HepG2 (cell line): ENCODE data around the gene UBE2Q2. TPM values are rescaled to one million over a fixed set of nuclear protein-coding genes. Genes with fewer than 3 reads are reported as not detected.

Source experiments
- ATAC-seq: fragments of 200-7000 bp; cut with Tn5 transposase; 3 replicates; pipeline ENCODE4 v1.9.1; 2020; ENCODE audit warnings: mild to moderate bottlenecking, moderate library complexity
- Bru-seq: library from RNA; stranded (reverse); fragments of 400-500 nt; gene quantifications from one replicate; lab custom pipeline; 2021; lab: Mats Ljungman, UMichigan
- BruChase-seq, 2 experiments: library from RNA; stranded (reverse); fragments of 400-500 nt; gene quantifications; one replicate each; lab custom pipeline; 2021; lab: Mats Ljungman, UMichigan
- BruUV-seq: library from RNA; stranded (reverse); fragments of 400-500 nt; replicated peaks from 2 replicates; lab custom pipeline; 2021; lab: Mats Ljungman, UMichigan
- CTCF ChIA-PET: fragments of 300-600 bp; formaldehyde crosslinking; extraction: SDS; loops from one replicate; lab custom pipeline; 2021; ENCODE audit warnings: low total read pairs, inconsistent platforms, low intra/inter-chr PET ratio; lab: Yijun Ruan, JAX
- POLR2A ChIA-PET: fragments of 350-600 bp; sonication (Branson Sonifier 250); formaldehyde crosslinking; loops from one replicate; lab custom pipeline; 2020; ENCODE audit warnings: antibody characterized with exemption, inconsistent platforms; lab: Yijun Ruan, JAX
- DNase-seq: peaks from one replicate; pipeline ENCODE4 v3.0.0-alpha.2; 2015; ENCODE audit warnings: low spot score
- FAIRE-seq: peaks from 3 replicates; lab custom pipeline; 2011; peaks lifted over from hg19 to GRCh38; lab: Jason Lieb, UNC
- H2AFZ ChIP-seq: one replicate; pipeline ENCODE4 v1.6.1; 2011; ENCODE audit warnings: low read length, inconsistent platforms
- H3K27ac ChIP-seq: fragments of 300-600 bp; 3 replicates; pipeline ENCODE4 v1.8.0; 2011; ENCODE audit warnings: mixed run types, mild to moderate bottlenecking, mixed read lengths, low read length, inconsistent platforms; ENCODE audit not compliant: insufficient read depth; ENCODE audit errors: extremely low read length
- H3K27me3 ChIP-seq, 2 experiments: fragments of 200-600 bp in 1 of 2; 2 replicates in 1 of 2; 3 replicates in 1 of 2; pipeline versions ENCODE4 v1.6.0 to v1.8.0; 2011; ENCODE audit warnings: low read length in 2 of 2, mild to moderate bottlenecking in 2 of 2, moderate library complexity in 2 of 2, inconsistent platforms in 1 of 2; ENCODE audit not compliant: insufficient read depth in 2 of 2, control insufficient read depth in 1 of 2
- H3K36me3 ChIP-seq, 2 experiments: fragments of 200-600 bp in 1 of 2; replicated peaks in 1 of 2; 2 replicates in 1 of 2; 3 replicates in 1 of 2; pipeline versions ENCODE4 v1.5.1 to v1.8.0; 2011; ENCODE audit warnings: low read length in 2 of 2, inconsistent platforms in 1 of 2; ENCODE audit not compliant: insufficient read depth in 2 of 2, control insufficient read depth in 1 of 2
- H3K4me1 ChIP-seq: 2 replicates; pipeline ENCODE4 v1.5.1; 2012; ENCODE audit warnings: low read length, inconsistent platforms; ENCODE audit not compliant: insufficient read depth
- H3K4me2 ChIP-seq: 2 replicates; pipeline ENCODE4 v1.6.0; 2011; ENCODE audit warnings: low read depth, low read length, inconsistent platforms
- H3K4me3 ChIP-seq, 3 experiments: fragments of 200-600 bp in 1 of 3; sonication (generic), shearing (Covaris generic) in 1 of 3; replicated peaks in 1 of 3; 2 replicates each; pipeline ENCODE4 v1.5.1; 2011 to 2016; ENCODE audit warnings: low read length in 3 of 3, inconsistent platforms in 2 of 3, low read depth in 2 of 3, mild to moderate bottlenecking in 2 of 3, control low read depth in 1 of 3, mixed read lengths in 1 of 3; ENCODE audit not compliant: insufficient read depth in 1 of 3
- H3K79me2 ChIP-seq: one replicate; pipeline ENCODE4 v1.6.1; 2011; ENCODE audit warnings: low read length, inconsistent platforms; ENCODE audit not compliant: insufficient read depth
- H3K9ac ChIP-seq: 2 replicates; pipeline ENCODE4 v1.6.0; 2011; ENCODE audit warnings: mild to moderate bottlenecking, low read depth, low read length, inconsistent platforms; ENCODE audit not compliant: insufficient read depth
- H3K9me3 ChIP-seq: 2 replicates; pipeline ENCODE4 v1.5.1; 2012; ENCODE audit warnings: mild to moderate bottlenecking, low read length
- H4K20me1 ChIP-seq: 2 replicates; pipeline ENCODE4 v1.6.0; 2011; ENCODE audit warnings: inconsistent platforms, mild to moderate bottlenecking, low read length, moderate library complexity; ENCODE audit not compliant: insufficient read depth
- CBFB ChIP-seq: sonication (generic); formaldehyde crosslinking; IDR thresholded peaks from 2 replicates; pipeline ENCODE4 v1.4.0; 2020; ENCODE audit warnings: missing genetic modification reagents
- EP300 ChIP-seq, 3 experiments: sonication (generic) in 1 of 3; formaldehyde crosslinking in 1 of 3; IDR thresholded peaks; 2 replicates each; pipeline versions ENCODE4 v1.5.1 to v1.6.1; 2011 to 2020; ENCODE audit warnings: low read depth in 2 of 3, low read length in 2 of 3, borderline replicate concordance in 1 of 3, improper control_type of control experiment in 1 of 3, mild to moderate bottlenecking in 1 of 3, missing genetic modification reagents in 1 of 3, moderate library complexity in 1 of 3
- NCOR1 ChIP-seq: fragments of 200-600 bp; sonication (generic); IDR thresholded peaks from 2 replicates; pipeline ENCODE4 v1.7.0; 2017; ENCODE audit warnings: antibody characterized with exemption, low read length, borderline replicate concordance
- NFE2L1 ChIP-seq: sonication (generic); formaldehyde crosslinking; IDR thresholded peaks from 2 replicates; pipeline ENCODE4 v1.4.0; 2020; ENCODE audit warnings: missing genetic modification reagents, mild to moderate bottlenecking, borderline replicate concordance
- PTBP1 ChIP-seq: fragments of 200-400 bp; formaldehyde crosslinking; IDR thresholded peaks from 2 replicates; pipeline ENCODE4 v1.6.1; 2018; ENCODE audit warnings: low read length, low read depth; ENCODE audit not compliant: poor library complexity, severe bottlenecking
- RBFOX2 ChIP-seq: fragments of 200-400 bp; formaldehyde crosslinking; IDR thresholded peaks from 2 replicates; pipeline ENCODE4 v1.6.1; 2017; ENCODE audit warnings: low read depth, mild to moderate bottlenecking, low read length
- SCMH1 ChIP-seq: sonication (generic); formaldehyde crosslinking; IDR thresholded peaks from 2 replicates; pipeline ENCODE4 v1.9.0; 2021; ENCODE audit warnings: missing genetic modification reagents, mild to moderate bottlenecking, borderline replicate concordance
- ZBTB2 ChIP-seq: sonication (generic); formaldehyde crosslinking; IDR thresholded peaks from 2 replicates; pipeline ENCODE4 v1.8.0; 2022; ENCODE audit warnings: low read depth, missing genetic modification reagents
- ZNF274 ChIP-seq: sonication (generic); formaldehyde crosslinking; IDR thresholded peaks from 2 replicates; pipeline ENCODE4 v1.5.1; 2020; ENCODE audit warnings: mild to moderate bottlenecking, missing genetic modification reagents
- ZNF484 ChIP-seq: sonication (generic); formaldehyde crosslinking; IDR thresholded peaks from 2 replicates; pipeline ENCODE4 v1.5.1; 2020; ENCODE audit warnings: mild to moderate bottlenecking, low read depth, missing genetic modification reagents, borderline replicate concordance
- ZNF513 ChIP-seq: sonication (generic); formaldehyde crosslinking; conservative IDR thresholded peaks from 2 replicates; pipeline ENCODE4 v1.5.0; 2020; ENCODE audit warnings: missing genetic modification reagents
- ZNF530 ChIP-seq: sonication (generic); formaldehyde crosslinking; IDR thresholded peaks from 2 replicates; pipeline ENCODE4 v1.5.0; 2020; ENCODE audit warnings: low read depth, mild to moderate bottlenecking, missing genetic modification reagents
- WGBS: methylation state at CpG from one replicate; pipeline ENCODE4 v1.1.6; 2017; ENCODE audit warnings: low lambda C conversion rate; 5-methylcytosine and 5-hydroxymethylcytosine counted together
- in situ Hi-C: cut with HindIII; loops from 2 replicates; pipeline ENCODE4 v1.10.0; 2017; ENCODE audit warnings: low pct_unique_long_range_greater_than_20kb; ENCODE audit not compliant: extremely low pct_ligation_motif_present
- intact Hi-C: fragments of 100-400 bp; cut with micrococcal nuclease; formaldehyde crosslinking; loops from one replicate; pipeline ENCODE4 v1.10.0; 2022; ENCODE audit not compliant: unreplicated experiment
- long read RNA-seq, 2 experiments: library from RNA in 1 of 2; library from polyadenylated mRNA in 1 of 2; stranded (forward) in 1 of 2; unstranded in 1 of 2; transcript quantifications; one replicate each; pipeline ENCODE4 v2.0.0, GENCODE V29; 2019 to 2022
- polyA minus RNA-seq, 3 experiments: library from RNA; depleted of rRNA, polyadenylated mRNA; stranded (reverse); fragments of >200 nt; gene quantifications; 2 replicates each; pipeline ENCODE4 v1.2.3, GENCODE V29; 2011; ENCODE audit warnings: low replicate concordance in 1 of 3
- polyA plus RNA-seq, 8 experiments: library from polyadenylated mRNA; depleted of rRNA in 3 of 8; stranded (reverse) in 7 of 8; unstranded in 1 of 8; fragments of >200 nt; fragmentation: Illumina TruSeq in 4 of 8; extraction: Trizol in 4 of 8; gene quantifications; 2 replicates each; pipeline versions ENCODE4 v1.2.1 to v1.2.3, GENCODE V29; 2011 to 2016; ENCODE audit warnings: low read depth in 4 of 8, missing spikeins in 1 of 8, mixed read lengths in 1 of 8; ENCODE audit not compliant: insufficient read depth in 1 of 8
- total RNA-seq, 5 experiments: library from RNA; depleted of rRNA; stranded (reverse); fragments of >200 nt; fragmentation: Illumina TruSeq; extraction: Trizol; gene quantifications; 2 replicates each; pipeline ENCODE4 v1.2.3, GENCODE V29; 2016; ENCODE audit warnings: low read depth in 1 of 5

UBE2Q2 gene
- total RNA-seq (2016; rRNA removed; fragmentation: Illumina TruSeq; extraction: Trizol): 20.1 and 20.4 TPM in 2 replicates
- 28.3 and 29.7 TPM in 2 replicates for total RNA-seq (2016; cell fraction: cytosol; rRNA removed; fragmentation: Illumina TruSeq; extraction: Trizol; ENCODE audit: low read depth)
- 19.0 and 20.4 TPM in 2 replicates for total RNA-seq (2016; cell fraction: insoluble cytoplasmic fraction; rRNA removed; fragmentation: Illumina TruSeq; extraction: Trizol)
- total RNA-seq (2016; cell fraction: membrane; rRNA removed; fragmentation: Illumina TruSeq; extraction: Trizol): 41.0 and 48.0 TPM in 2 replicates
- total RNA-seq (2016; cell fraction: nucleus; rRNA removed; fragmentation: Illumina TruSeq; extraction: Trizol): 14.5 and 16.7 TPM in 2 replicates
- polyA plus RNA-seq (2011; rRNA removed): 10.6 and 11.4 TPM in 2 replicates
- 4.6 and 8.2 TPM in 2 replicates for polyA plus RNA-seq (2011; cell fraction: cytosol; rRNA removed)
- 8.9 and 9.8 TPM in 2 replicates for polyA plus RNA-seq (2011; cell fraction: nucleus; rRNA removed)
- 12.2 and 12.6 TPM in 2 replicates for polyA plus RNA-seq (2012)
- 21.3 and 23.2 TPM in 2 replicates for polyA plus RNA-seq (2016; cell fraction: cytosol; fragmentation: Illumina TruSeq; extraction: Trizol; ENCODE audit: low read depth)
- 18.6 and 19.5 TPM in 2 replicates for polyA plus RNA-seq (2016; cell fraction: insoluble cytoplasmic fraction; fragmentation: Illumina TruSeq; extraction: Trizol; ENCODE audit: low read depth)
- 34.5 and 36.1 TPM in 2 replicates for polyA plus RNA-seq (2016; cell fraction: membrane; fragmentation: Illumina TruSeq; extraction: Trizol; ENCODE audit: low read depth)
- polyA plus RNA-seq (2016; cell fraction: nucleus; fragmentation: Illumina TruSeq; extraction: Trizol; ENCODE audit: insufficient read depth, low read depth): 20.5 and 22.4 TPM in 2 replicates
- polyA minus RNA-seq (2011; rRNA and poly(A)+ RNA removed; ENCODE audit: low replicate concordance): 4.1 and 10.7 TPM in 2 replicates
- 6.2 and 12.2 TPM in 2 replicates for polyA minus RNA-seq (2011; cell fraction: cytosol; rRNA and poly(A)+ RNA removed)
- polyA minus RNA-seq (2011; cell fraction: nucleus; rRNA and poly(A)+ RNA removed): 17.4 and 17.5 TPM in 2 replicates
- percentile 82 among the genes with signal in this experiment for Bru-seq, nascent RNA
- BruChase-seq, experiment 1, labeled RNA remaining after a 6-hour chase: percentile 74 among the genes with signal in this experiment
- percentile 74 among the genes with signal in this experiment for BruChase-seq, experiment 2, labeled RNA remaining after a 2-hour chase
- long read RNA-seq, experiment 1, transcript UBE2Q2-201 (13 exons, 3,130 nt): major isoform, 7 of 19 reads
- long read RNA-seq, experiment 1, partial matches to known transcripts: 6 of 19 reads
- long read RNA-seq, experiment 1, other reads (novel, unspliced or antisense): 4 of 19 reads
- long read RNA-seq, experiment 2, transcript UBE2Q2-201 (13 exons, 3,130 nt): major isoform, 5 of 34 reads
- long read RNA-seq, experiment 2, partial matches to known transcripts: 3 of 34 reads
- long read RNA-seq, experiment 2, other reads (novel, unspliced or antisense): 23 of 34 reads

- POLR2A ChIA-PET: interaction anchor here (0.7 to 2.7 kb wide), 5 partner anchors 8 to 119 kb away, joined by 3 to 8 read pairs (median 4); partner anchors contain the start of gene FBXO22
- Histone ChIP-seq H3K4me2 (peak within 1 kb of the TSS; percentile 95), H3K27me3 (peaks cover 4 to 14% of the 10 kb centered on the region in 2 experiments; a peak in 3 of 5 replicates), H3K9me3 (no peaks in the 10 kb centered on the region), H3K9ac (peak within 1 kb of the TSS; percentile 79), H3K36me3 (no peaks in the 10 kb centered on the region; a peak in 1 of 5 replicates), H3K27ac (peak within 1 kb of the TSS; percentile 59), H2AFZ (no peak within 1 kb of the TSS), H3K4me1 (peaks cover 45% of the 10 kb centered on the region), H4K20me1 (no peaks in the 10 kb centered on the region; the same call in 1 of the 2 replicates), H3K4me3 (peak within 1 kb of the TSS; percentile 69 to 85 (median 83)), H3K79me2 (peaks cover 36% of the 10 kb centered on the region)
- in situ Hi-C loops: no loop called here
- 3% methylated on average over 6 of the region's 109 CpGs for WGBS
- peak; percentile 44 for DNase-seq
- intact Hi-C loops: loop anchor here (10.0 kb wide), 1 partner anchor 62 kb away; the partner anchor contains the start of gene FBXO22
- CTCF ChIA-PET: no interaction called here
- no TSS peak for BruUV-seq
- ATAC-seq: peak; percentile 83
- no peak for FAIRE-seq
- TF ChIP-seq ZNF513 (CRISPR knock-in tag) (0 out of 2 replicates have a peak, but pooled peaks have one; percentile 60), SCMH1 (no peak), ZBTB2 (CRISPR knock-in tag) (no peak), EP300 (IDR thresholded peaks at IDR 0.05; ENCODE audit: low read depth in 2 of 2, low read length in 2 of 2) (no peak), EP300 (CRISPR knock-in tag; IDR thresholded peaks at IDR 0.05; ENCODE audit: borderline replicate concordance) (no peak), NCOR1 (no peak), PTBP1 (no peak), ZNF274 (CRISPR knock-in tag) (peak; percentile 58; the same call in 1 of the 2 replicates), ZNF530 (CRISPR knock-in tag) (no peak), CBFB (CRISPR knock-in tag) (no peak; the same call in 1 of the 2 replicates), NFE2L1 (CRISPR knock-in tag) (no peak), RBFOX2 (peak; percentile 74; the same call in 1 of the 2 replicates), ZNF484 (CRISPR knock-in tag) (no peak)
Observed at GRCh38 chr15:75842722-75843677, at the start of gene UBE2Q2. TSS of gene UBE2Q2 (plus strand) at chr15:75843447. CDS start at chr15:75843667, 220 bp downstream.
